B cell (primary cell): ENCODE results near the gene ARHGAP26. TPM values are rescaled to one million over a fixed set of nuclear protein-coding genes. Genes with fewer than 3 reads are reported as not detected.

Experiments
- ATAC-seq: fragments of 200-7000 bp; cut with Tn5 transposase; one replicate; pipeline ENCODE4 v1.10.0; 2021; ENCODE audit warnings: low read depth, mild to moderate bottlenecking, moderate number of reproducible peaks, moderate library complexity
- CTCF ChIA-PET: fragments of 350-600 bp; sonication (Branson Sonifier 250); formaldehyde crosslinking; loops from one replicate; lab custom pipeline; 2021; ENCODE audit warnings: antibody characterized with exemption, inconsistent platforms; lab: Charles Lee
- POLR2A ChIA-PET: fragments of 350-600 bp; sonication (Branson Sonifier 250); formaldehyde crosslinking; loops from one replicate; lab custom pipeline; 2021; ENCODE audit warnings: antibody characterized with exemption; lab: Charles Lee
- DNase-seq: peaks from one replicate; pipeline ENCODE4 v3.0.0; 2013
- H2AFZ ChIP-seq: 2 replicates; pipeline ENCODE4 v1.6.1; 2012; ENCODE audit warnings: mild to moderate bottlenecking, low read depth, low read length; ENCODE audit not compliant: insufficient read depth, poor library complexity, severe bottlenecking
- H3K27ac ChIP-seq, 2 donors: 1 replicate in 1 of 2; 2 replicates in 1 of 2; pipeline ENCODE4 v1.5.1; 2012 to 2013; ENCODE audit warnings: low read length in 2 of 2, mild to moderate bottlenecking in 2 of 2, moderate library complexity in 1 of 2
- H3K27me3 ChIP-seq, 4 experiments: fragments of 200-600 bp in 1 of 4; sonication (generic) in 1 of 4; replicated peaks in 1 of 4; 1 replicate in 2 of 4; 2 replicates in 2 of 4; pipeline versions ENCODE4 v1.6.1 to v1.7.0; 2013 to 2016; ENCODE audit warnings: low read length in 3 of 4, mild to moderate bottlenecking in 2 of 4, mixed read lengths in 1 of 4, moderate library complexity in 1 of 4; ENCODE audit not compliant: insufficient read depth in 4 of 4, control insufficient read depth in 3 of 4; ENCODE audit errors: control extremely low read depth in 1 of 4
- H3K36me3 ChIP-seq, 2 experiments: replicated peaks in 1 of 2; 1 replicate in 1 of 2; 2 replicates in 1 of 2; pipeline versions ENCODE4 v1.6.1 to v1.7.1; 2013; ENCODE audit warnings: low read length in 1 of 2; ENCODE audit not compliant: insufficient read depth in 2 of 2, control insufficient read depth in 1 of 2; ENCODE audit errors: control extremely low read depth in 1 of 2, extremely low read depth in 1 of 2
- H3K4me1 ChIP-seq, 2 donors: fragments of 200-600 bp in 1 of 2; sonication (generic) in 1 of 2; 1 replicate in 1 of 2; 2 replicates in 1 of 2; pipeline versions ENCODE4 v1.5.1 to v1.6.1; 2013 to 2017; ENCODE audit warnings: low read length in 2 of 2; ENCODE audit not compliant: control insufficient read depth in 2 of 2, insufficient read depth in 2 of 2
- H3K4me2 ChIP-seq: replicated peaks from 2 replicates; pipeline ENCODE3; 2012; ENCODE audit warnings: mild to moderate bottlenecking, low read depth, low read length; ENCODE audit not compliant: poor library complexity, severe bottlenecking
- H3K4me3 ChIP-seq, 5 experiments: fragments of 200-600 bp in 1 of 5; sonication (generic) in 1 of 5; 1 replicate in 3 of 5; 2 replicates in 2 of 5; pipeline versions ENCODE4 v1.5.1 to v1.7.0; 2011 to 2016; ENCODE audit warnings: low read length in 4 of 5, mild to moderate bottlenecking in 4 of 5, low read depth in 2 of 5, control low read depth in 1 of 5, moderate library complexity in 1 of 5; ENCODE audit not compliant: insufficient read depth in 1 of 5; ENCODE audit errors: control extremely low read depth in 1 of 5, extremely low read depth in 1 of 5
- H3K79me2 ChIP-seq: fragments of 200-600 bp; sonication (generic); one replicate; pipeline ENCODE4 v1.6.0; 2016; ENCODE audit warnings: low read length; ENCODE audit not compliant: control insufficient read depth, insufficient read depth
- H3K9ac ChIP-seq: fragments of 200-600 bp; sonication (generic); 2 replicates; pipeline ENCODE4 v1.6.1; 2017; ENCODE audit warnings: mild to moderate bottlenecking, low read length, moderate library complexity
- H3K9me3 ChIP-seq, 3 donors: one replicate each; pipeline versions ENCODE4 v1.6.1 to v1.7.1; 2013; ENCODE audit warnings: low read length in 2 of 3; ENCODE audit not compliant: control insufficient read depth in 2 of 3, insufficient read depth in 1 of 3; ENCODE audit errors: control extremely low read depth in 1 of 3
- H4K20me1 ChIP-seq: 2 replicates; pipeline ENCODE4 v1.6.0; 2012; ENCODE audit warnings: mild to moderate bottlenecking, low read length; ENCODE audit not compliant: insufficient read depth, control insufficient read depth, poor library complexity, severe bottlenecking
- H3K27ac Mint-ChIP-seq: one replicate; pipeline ENCODE4 v1.8.0; 2021; ENCODE audit warnings: mixed read lengths
- H3K27me3 Mint-ChIP-seq: one replicate; pipeline ENCODE4 v1.8.0; 2021; ENCODE audit warnings: mixed read lengths
- H3K4me1 Mint-ChIP-seq: one replicate; pipeline ENCODE4 v1.8.0; 2021; ENCODE audit warnings: mixed read lengths
- H3K4me3 Mint-ChIP-seq: one replicate; pipeline ENCODE4 v1.8.0; 2021; ENCODE audit warnings: mixed read lengths
- H3K9me3 Mint-ChIP-seq: one replicate; pipeline ENCODE4 v1.8.0; 2022; ENCODE audit warnings: mixed read lengths; ENCODE audit not compliant: insufficient read depth
- CTCF ChIP-seq: fragments of 200-600 bp; IDR thresholded peaks from one replicate; pipeline ENCODE4 v1.8.0; 2022; ENCODE audit warnings: antibody characterized with exemption, mild to moderate bottlenecking
- EZH2 ChIP-seq: IDR thresholded peaks from 2 replicates; pipeline ENCODE4 v1.6.1; 2012; ENCODE audit warnings: borderline replicate concordance, low read depth, mild to moderate bottlenecking, moderate library complexity, low read length; ENCODE audit not compliant: insufficient read depth, poor library complexity, severe bottlenecking
- WGBS: methylation state at CpG from one replicate; pipeline ENCODE4 v1.1.5; 2013; ENCODE audit warnings: missing lambda C conversion rate; ENCODE audit not compliant: insufficient coverage; 5-methylcytosine and 5-hydroxymethylcytosine counted together
- intact Hi-C: fragments of 100-400 bp; cut with micrococcal nuclease; formaldehyde crosslinking; loops from one replicate; pipeline ENCODE4 v1.10.0; 2022
- polyA plus RNA-seq: library from polyadenylated mRNA; depleted of rRNA; stranded (reverse); fragments of >200 nt; gene quantifications from 2 replicates; pipeline ENCODE4 v1.2.3, GENCODE V29; 2012
- total RNA-seq, 2 donors: library from RNA; stranded (reverse); fragments of 120-200 nt in 1 of 2; gene quantifications; 1 replicate in 1 of 2; 2 replicates in 1 of 2; pipeline versions ENCODE4 v1.2.3 to v1.2.4, GENCODE V29; 2013 to 2022

ARHGAP26 gene
- total and polyA plus RNA-seq, 2 donors (not counting 1 experiment from before 2014, with no cell fraction given): 1.8 to 22.5 TPM

- Mint-ChIP-seq H3K27me3 (no peaks in the 10 kb centered on the region), H3K4me3 (peak overlapping the region; percentile 72), H3K27ac (peak overlapping the region; percentile 81), H3K9me3 (no peaks in the 10 kb centered on the region), H3K4me1 (peaks cover 28% of the 10 kb centered on the region)
- H4K20me1 ChIP-seq: no peaks in the 10 kb centered on the region
- peak overlapping the region; percentile 54 for H2AFZ ChIP-seq
- intact Hi-C loops: no loop called here
- no peaks in the 10 kb centered on the region for H3K9me3 ChIP-seq
- H3K36me3 ChIP-seq: no peaks in the 10 kb centered on the region
- peak overlapping the region; percentile 37 to 66 for H3K27ac ChIP-seq
- TF ChIP-seq EZH2: no peak
- no peak for TF ChIP-seq CTCF
- DNase-seq: peak; percentile 30
- H3K4me3 ChIP-seq: peak overlapping the region in 1 of 5 experiments; percentile 24
- no peaks in the 10 kb centered on the region for H3K27me3 ChIP-seq
- peaks cover 21 to 27% of the 10 kb centered on the region in 2 donors for H3K4me1 ChIP-seq
- H3K4me2 ChIP-seq: peak overlapping the region; percentile 46
- H3K79me2 ChIP-seq: peaks cover 8% of the 10 kb centered on the region
- ChIA-PET POLR2A (no interaction called here), CTCF (interaction anchor here (0.7 to 1.7 kb wide), 6 partner anchors 10 to 132 kb away, joined by 3 to 6 read pairs (median 3); no protein-coding TSS in a partner anchor)
- ATAC-seq: peak; percentile 28
- peak overlapping the region; percentile 19 for H3K9ac ChIP-seq
- WGBS: 9% methylated on average over 3 of the region's 4 CpGs
Measured at GRCh38 chr5:142845402-142845921, 75.3 kb downstream of the ARHGAP26 start.

- H3K4me1 ChIP-seq: peaks cover 21 to 27% of the 10 kb centered on the region in 2 donors
- H3K27me3 ChIP-seq: no peaks in the 10 kb centered on the region
- no peaks in the 10 kb centered on the region for H3K9me3 ChIP-seq
- peak overlapping the region; percentile 54 for H2AFZ ChIP-seq
- peak overlapping the region; percentile 72 for H3K4me3 Mint-ChIP-seq
- DNase-seq: peak; percentile 12
- no peaks in the 10 kb centered on the region for H3K27me3 Mint-ChIP-seq
- H3K79me2 ChIP-seq: peaks cover 8% of the 10 kb centered on the region
- H3K9ac ChIP-seq: peak overlapping the region; percentile 19
- ChIA-PET CTCF (interaction anchor here (0.7 to 1.7 kb wide), 5 partner anchors 10 to 98 kb away, joined by 3 to 6 read pairs (median 3); no protein-coding TSS in a partner anchor), POLR2A (no interaction called here)
- ATAC-seq: no peak
- no peaks in the 10 kb centered on the region for H3K36me3 ChIP-seq
- intact Hi-C loops: no loop called here
- peaks cover 28% of the 10 kb centered on the region for H3K4me1 Mint-ChIP-seq
- H3K4me2 ChIP-seq: peak overlapping the region; percentile 46
- no peaks in the 10 kb centered on the region for H4K20me1 ChIP-seq
- peak overlapping the region; percentile 81 for H3K27ac Mint-ChIP-seq
- no peak overlapping the region for H3K4me3 ChIP-seq
- TF ChIP-seq CTCF: no peak
- TF ChIP-seq EZH2: no peak
- WGBS: 48% methylated on average over 8 of the region's 9 CpGs
- H3K9me3 Mint-ChIP-seq: no peaks in the 10 kb centered on the region
- peak overlapping the region in 1 of 2 donors; percentile 66 for H3K27ac ChIP-seq
Measured at GRCh38 chr5:142845954-142846398, 75.8 kb downstream of the ARHGAP26 start.
